HCT116 (cell line): ENCODE measurements around the gene GRK5. TPM values are rescaled to one million over a fixed set of nuclear protein-coding genes. Genes with fewer than 3 reads are reported as not detected.
A peak's percentile ranks its signal among the peaks of the same experiment; 100 is the strongest.

Experiments used
- ATAC-seq: fragments of 200-7000 bp; cut with Tn5 transposase; 2 replicates; pipeline ENCODE4 v1.9.1; 2020; ENCODE audit warnings: mild to moderate bottlenecking, moderate library complexity
- BruUV-seq: library from RNA; stranded (reverse); fragments of 400-500 nt; replicated peaks from 2 replicates; lab custom pipeline; 2021; lab: Mats Ljungman, UMichigan
- CTCF ChIA-PET: fragments of 300-600 bp; sonication (Branson Sonifier 250); formaldehyde crosslinking; loops from one replicate; lab custom pipeline; 2021; ENCODE audit warnings: antibody characterized with exemption; lab: Charles Lee
- POLR2A ChIA-PET: fragments of 300-600, 350-600 bp; sonication (Branson Sonifier 250); formaldehyde crosslinking; loops from one replicate; lab custom pipeline; 2021; ENCODE audit warnings: antibody characterized with exemption; lab: Charles Lee
- RAD21 ChIA-PET, 2 experiments: fragments of 300-600 bp; sonication (Branson Sonifier 250); formaldehyde crosslinking; loops; one replicate each; lab custom pipeline; 2023; ENCODE audit warnings: low total read pairs in 2 of 2; ENCODE audit not compliant: uncharacterized antibody in 2 of 2, unreplicated experiment in 2 of 2, low non-redundant PET in 1 of 2; lab: Charles Lee
- DNase-seq: peaks from one replicate; pipeline ENCODE4 v3.0.0-alpha.2; 2010; ENCODE audit warnings: low read depth, low spot score
- H2AFZ ChIP-seq: fragments of 200-600 bp; shearing (Covaris generic), sonication (generic); 2 replicates; pipeline ENCODE4 v1.6.1; 2017; ENCODE audit warnings: low read depth, mixed run types, mixed read lengths, antibody characterized with exemption, low read length; ENCODE audit not compliant: poor library complexity, severe bottlenecking
- H3K27ac ChIP-seq: 2 replicates; pipeline ENCODE4 v1.5.1; 2012; ENCODE audit warnings: low read depth, low read length
- H3K27me3 ChIP-seq: fragments of 200-600 bp; sonication (generic); 2 replicates; pipeline ENCODE4 v1.6.1; 2016; ENCODE audit warnings: mixed run types, low read length, mixed read lengths; ENCODE audit not compliant: insufficient read depth
- H3K36me3 ChIP-seq, 2 experiments: fragments of 200-500 bp in 1 of 2; fragments of 200-600 bp in 1 of 2; sonication (Bioruptor generic) in 1 of 2; sonication (generic) in 1 of 2; 2 replicates each; pipeline versions ENCODE4 v1.5.1 to v1.6.1; 2014 to 2016; ENCODE audit warnings: low read length in 2 of 2, inconsistent platforms in 1 of 2, mixed read lengths in 1 of 2, mixed run types in 1 of 2; ENCODE audit not compliant: insufficient read depth in 2 of 2, control insufficient read depth in 1 of 2
- H3K4me1 ChIP-seq, 2 experiments: fragments of 200-600 bp in 1 of 2; sonication (generic) in 1 of 2; 2 replicates each; pipeline versions ENCODE4 v1.5.1 to v1.6.1; 2012 to 2017; ENCODE audit warnings: low read length in 2 of 2, inconsistent platforms in 1 of 2, mild to moderate bottlenecking in 1 of 2, mixed read lengths in 1 of 2, mixed run types in 1 of 2, moderate library complexity in 1 of 2; ENCODE audit not compliant: insufficient read depth in 2 of 2, control insufficient read depth in 1 of 2
- H3K4me2 ChIP-seq: fragments of 200-600 bp; sonication (generic); 2 replicates; pipeline ENCODE4 v1.6.1; 2017; ENCODE audit warnings: mixed run types, low read length, mixed read lengths
- H3K4me3 ChIP-seq, 2 experiments: fragments of 200-600 bp in 1 of 2; sonication (generic) in 1 of 2; replicated peaks in 1 of 2; 2 replicates each; pipeline ENCODE4 v1.5.1; 2011 to 2016; ENCODE audit warnings: low read length in 2 of 2, control low read depth in 1 of 2, low read depth in 1 of 2, mild to moderate bottlenecking in 1 of 2, mixed read lengths in 1 of 2, mixed run types in 1 of 2
- H3K79me2 ChIP-seq: fragments of 200-600 bp; sonication (generic); 2 replicates; pipeline ENCODE4 v1.6.1; 2017; ENCODE audit warnings: mild to moderate bottlenecking, mixed run types, low read length, moderate library complexity, mixed read lengths; ENCODE audit not compliant: insufficient read depth
- H3K9ac ChIP-seq: fragments of 200-600 bp; sonication (generic); 2 replicates; pipeline ENCODE4 v1.6.1; 2016; ENCODE audit warnings: low read length, mixed read lengths
- H3K9me2 ChIP-seq: fragments of 200-600 bp; sonication (generic), shearing (Covaris generic); 2 replicates; pipeline ENCODE4 v1.6.1; 2017; ENCODE audit warnings: mixed run types, mild to moderate bottlenecking, moderate library complexity; ENCODE audit not compliant: insufficient read depth
- H3K9me3 ChIP-seq, 2 experiments: fragments of 200-500 bp in 1 of 2; fragments of 200-600 bp in 1 of 2; sonication (Bioruptor generic) in 1 of 2; sonication (generic) in 1 of 2; 2 replicates each; pipeline ENCODE4 v1.6.1; 2014 to 2017; ENCODE audit warnings: low read length in 2 of 2, mixed read lengths in 2 of 2, inconsistent platforms in 1 of 2, low read depth in 1 of 2, mild to moderate bottlenecking in 1 of 2, mixed run types in 1 of 2, moderate library complexity in 1 of 2; ENCODE audit not compliant: control insufficient read depth in 1 of 2, insufficient read depth in 1 of 2
- H4K20me1 ChIP-seq: fragments of 200-600 bp; sonication (generic), shearing (Covaris generic); 2 replicates; pipeline ENCODE4 v1.6.1; 2017; ENCODE audit warnings: mixed run types, mild to moderate bottlenecking, moderate library complexity; ENCODE audit not compliant: insufficient read depth
- ATF3 ChIP-seq: IDR thresholded peaks from 2 replicates; pipeline ENCODE4 v1.6.1; 2012
- CEBPB ChIP-seq: IDR thresholded peaks from 2 replicates; pipeline ENCODE4 v1.6.1; 2012; ENCODE audit warnings: low read depth
- EGR1 ChIP-seq: IDR thresholded peaks from 2 replicates; pipeline ENCODE4 v1.6.1; 2012; ENCODE audit warnings: low read depth
- ELF1 ChIP-seq: IDR thresholded peaks from 2 replicates; pipeline ENCODE4 v1.6.1; 2012; ENCODE audit warnings: low read depth, borderline replicate concordance
- FOSL1 ChIP-seq: IDR thresholded peaks from 2 replicates; pipeline ENCODE4 v1.6.1; 2012; ENCODE audit warnings: low read depth
- JUND ChIP-seq: IDR thresholded peaks from 2 replicates; pipeline ENCODE4 v1.6.1; 2012
- SP1 ChIP-seq: IDR thresholded peaks from 2 replicates; pipeline ENCODE4 v1.6.1; 2012; ENCODE audit warnings: low read depth
- YY1 ChIP-seq: IDR thresholded peaks from 2 replicates; pipeline ENCODE4 v1.6.1; 2011; ENCODE audit warnings: low read length, low read depth, moderate library complexity, mild to moderate bottlenecking; ENCODE audit not compliant: insufficient replicate concordance; ENCODE audit errors: extremely low read depth
- ZBTB33 ChIP-seq: IDR thresholded peaks from 2 replicates; pipeline ENCODE4 v1.6.1; 2011; ENCODE audit warnings: mild to moderate bottlenecking, low read length, moderate library complexity; ENCODE audit not compliant: insufficient replicate concordance; ENCODE audit errors: extremely low read depth
- intact Hi-C: fragments of 100-400 bp; cut with micrococcal nuclease; formaldehyde crosslinking; loops from 2 replicates; pipeline ENCODE4 v1.10.0; 2022
- total RNA-seq: library from RNA; stranded (reverse); gene quantifications from one replicate; pipeline ENCODE4 v1.2.1, GENCODE V29; 2021; ENCODE audit not compliant: unreplicated experiment

GRK5 gene
- total RNA-seq, 1 experiment from 2014 or later = 7.3 TPM

GRCh38 chr10:119302172-119302571, 94.8 kb downstream of the GRK5 start:
- ChIA-PET RAD21 (no interaction called here), CTCF (interaction anchor here (1.2 kb wide), 1 partner anchor 144 kb away, joined by 3 read pairs; no protein-coding TSS in a partner anchor), POLR2A (no interaction called here)
- no peaks in the 10 kb centered on the region for H3K27me3 ChIP-seq
- TF ChIP-seq CEBPB = no peak
- TF ChIP-seq FOSL1 = no peak
- no peak for TF ChIP-seq EGR1
- TF ChIP-seq SP1 = no peak
- no peak for TF ChIP-seq JUND
- TF ChIP-seq ZBTB33 = no peak
- TF ChIP-seq ELF1 = no peak
- no peak for TF ChIP-seq ATF3
- no peak for TF ChIP-seq YY1
- 0 out of 2 replicates have a peak overlapping the region, but pooled peaks have one; percentile 1 for H3K4me2 ChIP-seq
- no TSS peak for BruUV-seq
- ATAC-seq (no peak), DNase-seq (no peak)
- no peak overlapping the region for H3K4me3 ChIP-seq
- H3K27ac ChIP-seq = no peak overlapping the region
- H3K36me3 ChIP-seq = no peaks in the 10 kb centered on the region
- no peaks in the 10 kb centered on the region for H3K9me2 ChIP-seq
- intact Hi-C loops = no loop called here
- peaks cover 0 to 3% of the 10 kb centered on the region in 2 experiments; a peak in 1 of 4 replicates for H3K9me3 ChIP-seq
- peaks cover 32 to 84% of the 10 kb centered on the region in 2 experiments for H3K4me1 ChIP-seq
- H3K79me2 ChIP-seq = no peaks in the 10 kb centered on the region
- no peak overlapping the region for H3K9ac ChIP-seq
- no peaks in the 10 kb centered on the region for H4K20me1 ChIP-seq
- no peak overlapping the region for H2AFZ ChIP-seq
